GM10847 (cell line): ENCODE measurements around the gene NMBR.
A peak's percentile ranks its signal among the peaks of the same experiment; 100 is the strongest.

ENCODE experiments used
- POLR2A ChIP-seq: IDR thresholded peaks from 2 replicates; pipeline ENCODE4 v1.6.1; 2011; ENCODE audit not compliant: insufficient read length; ENCODE audit errors: extremely low read depth

The NMBR gene

DNA sequence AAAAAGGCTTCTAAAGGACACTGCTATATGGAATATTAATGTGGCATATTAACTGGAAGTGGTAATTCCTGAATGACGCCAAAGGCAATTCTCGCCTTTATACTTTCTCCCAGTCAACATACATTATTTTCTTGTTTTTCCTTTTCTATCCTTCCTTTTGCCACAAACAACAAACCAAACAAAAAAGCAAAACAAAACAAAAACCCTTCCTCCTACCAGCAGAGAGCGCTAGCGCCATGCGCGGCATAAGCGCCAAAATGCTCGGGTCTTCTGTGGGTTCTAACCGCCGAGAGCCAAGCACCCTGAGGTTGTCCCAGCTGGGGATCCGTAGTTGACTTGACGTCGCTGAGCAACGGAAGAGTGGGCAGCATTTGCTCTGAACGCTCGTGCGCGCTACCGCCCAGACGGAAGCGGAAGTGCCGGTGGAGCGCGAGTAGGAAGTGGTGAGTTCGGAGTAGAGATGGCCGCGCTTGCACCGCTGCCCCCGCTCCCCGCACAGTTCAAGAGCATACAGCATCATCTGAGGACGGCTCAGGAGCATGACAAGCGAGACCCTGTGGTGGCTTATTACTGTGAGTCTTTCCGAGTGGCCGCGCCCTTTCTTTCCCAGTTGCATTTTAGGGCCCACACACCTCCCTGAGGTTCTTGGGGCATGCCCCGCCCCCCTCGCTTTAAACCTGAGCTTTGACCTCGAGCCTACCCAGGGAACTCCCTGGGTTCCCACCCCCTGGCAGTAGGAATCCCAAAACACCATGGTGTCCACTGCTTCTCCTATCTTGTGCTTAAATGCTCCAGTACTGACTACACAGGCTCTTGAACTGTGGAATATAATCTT, at the start of gene NMBR, which contains the start of gene VTA1:
TSS of gene NMBR (minus strand) at position 295 of the 835 bp plus-strand sequence. CDS start 58,464 bp downstream, outside the sequence.
TSS of gene VTA1 (plus strand) at position 436 of the 835 bp plus-strand sequence. CDS start at position 461, 25 bp downstream.
- TF ChIP-seq POLR2A, result peak; percentile 57

DNA sequence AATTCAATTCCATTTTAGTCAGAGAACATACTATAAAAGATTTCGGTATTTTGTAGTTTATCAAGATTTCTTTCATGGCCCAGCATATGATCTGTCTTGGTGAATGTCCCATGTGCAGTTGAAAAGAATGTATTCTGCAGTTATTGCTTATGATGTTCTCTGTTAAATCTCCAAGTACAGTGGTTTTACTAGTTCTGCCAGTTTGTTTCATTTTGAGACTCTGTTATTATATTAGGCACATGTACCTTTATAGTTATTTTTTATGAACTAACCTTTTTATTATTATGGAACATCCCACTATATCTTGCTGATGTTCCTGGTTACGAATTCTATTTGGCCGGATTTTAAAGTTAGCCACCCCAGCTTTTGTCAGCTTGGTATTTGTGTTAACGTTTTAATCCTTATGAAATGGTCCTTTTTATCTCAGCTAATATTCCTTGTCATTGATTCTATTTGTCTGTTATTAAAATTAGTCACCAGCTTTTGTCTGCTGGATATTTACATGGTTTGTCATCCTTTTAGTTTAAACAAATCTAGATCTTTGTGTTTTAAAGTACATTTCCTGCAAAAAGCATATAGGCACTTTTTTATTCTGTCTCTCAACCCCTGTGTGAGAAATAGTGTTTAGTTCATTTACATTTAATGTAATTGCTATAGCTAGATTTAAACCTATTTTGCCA, 49.1 kb upstream of the NMBR start:
- TF ChIP-seq POLR2A, result no peak

- no peak for TF ChIP-seq POLR2A
These were observed 46.7 kb upstream of the NMBR start for GRCh38 chr6:142193621-142194020.

- TF ChIP-seq POLR2A, result no peak
These were observed 45.4 kb upstream of the NMBR start for GRCh38 chr6:142192343-142192742.

DNA sequence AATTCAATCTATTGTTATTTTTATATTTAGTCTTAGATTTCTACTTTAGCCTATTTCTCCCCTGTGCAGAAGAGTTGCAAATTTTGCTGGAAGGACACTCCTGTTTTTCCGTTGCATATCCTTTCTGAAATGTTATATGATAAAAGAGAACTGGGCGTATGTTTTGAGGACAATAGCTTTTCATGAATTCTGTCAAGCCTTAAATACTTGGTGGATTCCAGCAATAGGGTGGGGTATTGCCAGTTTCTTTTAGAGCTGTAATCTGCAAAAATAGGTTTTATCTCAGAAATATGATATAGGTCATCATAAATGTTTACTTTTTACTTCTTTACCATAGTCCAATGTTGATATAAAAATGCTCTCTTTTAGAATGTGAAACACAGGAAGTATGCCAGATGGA, 42.1 kb upstream of the NMBR start:
- TF ChIP-seq POLR2A, result no peak

GRCh38 chr6:142187209-142187608, 40.3 kb upstream of the NMBR start:
- no peak for TF ChIP-seq POLR2A

GRCh38 chr6:142185641-142186040, 38.7 kb upstream of the NMBR start:
- TF ChIP-seq POLR2A, result no peak

GRCh38 chr6:142184307-142184706, 37.4 kb upstream of the NMBR start:
- TF ChIP-seq POLR2A, result no peak

- TF ChIP-seq POLR2A, result no peak
These were observed 36.4 kb upstream of the NMBR start for GRCh38 chr6:142183351-142183750.

GRCh38 chr6:142182004-142182403, 35.1 kb upstream of the NMBR start:
- no peak for TF ChIP-seq POLR2A

GRCh38 chr6:142178129-142178528, 31.2 kb upstream of the NMBR start:
- TF ChIP-seq POLR2A, result no peak

- TF ChIP-seq POLR2A, result no peak
These were observed 27.8 kb upstream of the NMBR start for GRCh38 chr6:142174703-142175102.

DNA sequence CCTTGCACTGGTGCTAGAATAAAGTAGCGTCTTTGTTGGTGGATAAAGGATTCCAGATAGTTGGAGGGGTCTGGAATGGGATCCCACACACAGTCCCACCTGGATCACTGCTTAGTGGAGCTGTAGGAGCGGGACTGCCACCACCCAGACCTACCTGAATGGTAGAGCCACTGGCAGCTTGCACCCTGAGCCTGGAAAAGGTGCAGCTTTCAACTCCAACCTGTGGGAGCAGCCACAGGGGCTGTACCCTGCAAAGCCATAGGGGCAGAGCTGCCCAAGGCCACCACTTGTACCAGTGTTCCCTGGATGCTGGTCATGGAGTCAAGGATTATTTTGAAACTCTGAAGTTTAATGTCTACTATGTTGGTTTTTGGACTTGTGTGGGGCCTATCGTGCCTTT, 27.1 kb upstream of the NMBR start:
- no peak for TF ChIP-seq POLR2A

DNA sequence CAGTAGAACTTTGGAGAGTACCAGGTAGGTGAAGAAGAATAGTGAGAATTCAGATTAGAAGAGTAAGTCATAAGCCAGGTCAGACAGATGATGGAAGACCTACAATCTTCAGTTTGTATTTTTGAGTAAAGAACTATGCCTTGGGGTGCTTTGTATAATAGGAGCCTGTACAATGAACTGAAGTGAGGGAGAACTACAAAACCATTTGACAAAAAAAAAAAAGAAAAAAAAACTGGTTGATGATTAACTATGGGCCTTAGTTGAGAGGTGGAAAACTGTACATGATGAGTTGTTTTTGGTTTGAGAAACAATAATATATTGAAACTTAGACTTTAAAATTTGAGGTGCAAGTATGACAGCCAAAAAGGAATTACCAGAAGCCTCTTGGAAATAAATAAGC, 25.8 kb upstream of the NMBR start:
- TF ChIP-seq POLR2A, result no peak

GRCh38 chr6:142171351-142171750, 24.4 kb upstream of the NMBR start:
- TF ChIP-seq POLR2A, result no peak

DNA sequence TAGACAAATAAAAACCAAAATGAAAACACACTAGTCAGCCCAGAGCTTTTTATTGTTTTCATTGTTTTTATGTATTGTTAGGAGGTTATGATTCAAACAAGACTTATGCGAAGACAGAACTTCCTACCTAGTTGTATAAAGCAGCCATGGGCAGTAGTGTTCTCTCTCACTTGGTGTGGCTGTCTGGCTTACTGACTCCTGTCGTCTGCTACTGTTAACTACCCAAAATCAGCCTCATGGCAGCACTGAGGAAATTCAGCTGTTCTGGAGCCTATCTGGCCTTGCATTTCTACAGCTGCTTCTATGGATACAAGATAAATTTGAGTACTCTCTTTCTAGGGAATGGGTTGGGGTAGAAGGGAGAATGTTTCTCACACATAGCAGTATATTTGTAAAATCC, 20.6 kb upstream of the NMBR start:
- TF ChIP-seq POLR2A, result no peak

GRCh38 chr6:142167071-142167470, 20.1 kb upstream of the NMBR start:
- no peak for TF ChIP-seq POLR2A

- TF ChIP-seq POLR2A, result no peak
These were observed 18.3 kb upstream of the NMBR start for GRCh38 chr6:142165227-142165626.
